GM06990 (cell line): Measurements from ENCODE around the gene QKI.

Experiments
- DNase-seq: peaks from one replicate; pipeline ENCODE4 v3.0.0-alpha.2; 2011; ENCODE audit not compliant: insufficient read length; ENCODE audit errors: extremely low read depth
- H3K27me3 ChIP-seq: replicated peaks from 2 replicates; pipeline ENCODE4 v1.6.0; 2011; ENCODE audit warnings: low read length; ENCODE audit not compliant: control insufficient read depth, insufficient read depth
- H3K36me3 ChIP-seq: 2 replicates; pipeline ENCODE4 v1.5.1; 2011; ENCODE audit warnings: low read length; ENCODE audit not compliant: control insufficient read depth, insufficient read depth
- H3K4me3 ChIP-seq: replicated peaks from 2 replicates; pipeline ENCODE4 v1.5.1; 2011; ENCODE audit warnings: low read depth, mild to moderate bottlenecking, control low read depth, low read length
- CTCF ChIP-seq: IDR thresholded peaks from 2 replicates; pipeline ENCODE4 v1.5.1; 2011; ENCODE audit warnings: low read length, control low read depth, mild to moderate bottlenecking, inconsistent platforms; ENCODE audit not compliant: insufficient read depth, poor library complexity, severe bottlenecking

Gene QKI

GRCh38 chr6:163617549-163617948 lies 203.0 kb downstream of the QKI start:
- Histone ChIP-seq H3K4me3 (no peak overlapping the region), H3K27me3 (no peaks in the 10 kb centered on the region), H3K36me3 (no peaks in the 10 kb centered on the region)
- TF ChIP-seq CTCF, result no peak
- DNase-seq, result no peak

GRCh38 chr6:163620101-163620500 lies 205.6 kb downstream of the QKI start:
- TF ChIP-seq CTCF, result no peak
- H3K36me3 ChIP-seq, result no peaks in the 10 kb centered on the region
- H3K27me3 ChIP-seq, result no peaks in the 10 kb centered on the region
- DNase-seq, result no peak
- no peak overlapping the region for H3K4me3 ChIP-seq

- no peaks in the 10 kb centered on the region for H3K27me3 ChIP-seq
- no peak overlapping the region for H3K4me3 ChIP-seq
- DNase-seq, result no peak
- TF ChIP-seq CTCF, result no peak
- H3K36me3 ChIP-seq, result no peaks in the 10 kb centered on the region
These were observed 206.3 kb downstream of the QKI start for GRCh38 chr6:163620670-163621330.

- no peak for DNase-seq
- Histone ChIP-seq H3K36me3 (no peaks in the 10 kb centered on the region), H3K27me3 (no peaks in the 10 kb centered on the region), H3K4me3 (no peak overlapping the region)
- TF ChIP-seq CTCF, result no peak
These were observed 210.7 kb downstream of the QKI start for GRCh38 chr6:163625265-163625664.

GRCh38 chr6:163626073-163626867 lies 211.8 kb downstream of the QKI start:
- no peak for DNase-seq
- TF ChIP-seq CTCF, result no peak

More at GRCh38 chr6:163626073-163626867, 211.8 kb downstream of the QKI start:
- Histone ChIP-seq H3K27me3 (no peaks in the 10 kb centered on the region), H3K36me3 (no peaks in the 10 kb centered on the region), H3K4me3 (no peak overlapping the region)
